Measurements from ENCODE around the gene HAUS6.
"Not testable (repeated sequence)": the region's sequence is repeated elsewhere in the genome, so short reads cannot be mapped to it uniquely, and the experiment has no call there.

The HAUS6 gene

DNA sequence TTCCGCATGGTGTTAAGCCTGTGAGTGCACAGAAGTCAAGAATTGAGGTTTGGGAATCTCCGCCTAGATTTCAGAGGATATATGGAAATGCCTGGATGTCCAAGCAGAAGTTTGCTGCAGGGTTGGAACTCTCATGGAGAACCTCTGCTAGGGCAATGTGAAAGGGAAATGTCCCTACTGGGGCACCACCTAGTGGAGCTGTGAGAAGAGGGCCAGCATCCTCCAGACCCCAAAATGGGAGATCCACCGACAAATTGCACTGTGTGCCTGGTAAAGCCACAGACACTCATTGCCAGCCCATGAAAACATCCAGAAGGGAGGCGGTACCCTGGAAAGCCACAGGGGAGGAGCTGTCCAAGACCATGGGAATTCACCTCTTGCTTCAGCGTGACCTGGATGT, 66.1 kb downstream of the HAUS6 start:
- H3K4me3 ChIP-seq (ENCODE audit: low read depth, low read length), result no peak overlapping the region

DNA sequence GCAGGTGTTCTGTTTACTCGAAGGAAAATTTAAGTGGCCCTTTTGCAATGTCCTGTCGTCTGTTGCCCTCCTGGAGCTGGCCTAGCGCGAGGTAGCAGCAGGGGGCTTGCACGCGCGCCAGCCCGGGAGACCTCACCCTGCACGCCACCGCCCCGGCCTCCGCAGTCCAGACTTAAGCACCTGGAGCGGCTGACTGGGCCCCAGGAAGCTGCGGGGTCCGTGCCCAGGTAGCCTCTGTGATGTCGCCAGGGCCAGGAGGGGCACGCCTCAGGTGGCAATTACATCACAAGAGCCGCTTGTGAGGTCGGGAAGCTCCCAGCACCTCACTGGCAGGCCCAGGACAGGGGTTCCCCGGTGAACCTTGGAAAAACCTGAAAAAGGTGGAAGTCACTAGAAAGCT, 69.7 kb downstream of the HAUS6 start, which contains the start of gene SAXO1:
TSS of gene SAXO1 (minus strand) at position 195 of the 400 bp plus-strand sequence. CDS start 301 bp downstream, outside the sequence.
- H3K4me3 ChIP-seq (ENCODE audit: low read depth, low read length), result no peak within 1 kb of the TSS

DNA sequence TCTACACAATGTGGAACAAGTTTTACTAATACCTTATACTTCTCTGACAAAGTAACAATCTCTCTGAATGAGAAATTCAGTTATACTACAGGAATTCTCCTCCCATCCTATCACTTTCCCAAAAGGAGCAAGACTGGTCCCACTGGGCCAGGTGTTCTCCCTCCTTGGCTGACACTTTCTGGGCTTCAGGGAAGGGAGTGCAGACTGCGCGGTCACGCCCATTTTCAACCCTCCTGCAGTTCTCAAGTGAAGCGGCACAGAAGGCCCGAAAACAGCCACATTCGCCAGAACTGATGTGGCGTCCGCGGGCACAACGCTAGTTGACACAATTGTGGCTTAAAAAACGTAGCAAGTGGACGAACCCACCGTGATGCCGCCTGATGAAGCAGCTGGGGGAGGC, 70.3 kb downstream of the HAUS6 start:
- H3K4me3 ChIP-seq (ENCODE audit: low read depth, low read length), result no peak overlapping the region

DNA sequence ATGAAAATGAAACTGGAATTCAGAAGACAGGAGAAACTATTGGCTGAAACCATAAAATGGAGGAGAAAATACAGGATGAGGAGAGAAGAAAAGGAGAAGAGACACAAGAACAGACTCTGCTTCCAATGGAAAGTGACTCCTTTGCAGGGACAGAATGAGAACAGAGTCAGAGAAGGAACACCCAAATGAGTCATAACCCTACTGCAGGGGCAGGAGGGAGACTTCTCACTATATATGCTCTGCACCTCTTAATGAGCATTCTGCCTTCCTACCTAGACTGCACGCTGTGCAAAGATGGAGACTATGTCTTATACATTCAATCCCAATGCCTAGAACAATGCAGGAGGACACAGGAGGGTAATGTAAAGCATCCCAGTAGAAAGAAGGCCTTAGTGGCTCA, 71.8 kb downstream of the HAUS6 start:
- H3K4me3 ChIP-seq (ENCODE audit: low read depth, low read length), result no peak overlapping the region

DNA sequence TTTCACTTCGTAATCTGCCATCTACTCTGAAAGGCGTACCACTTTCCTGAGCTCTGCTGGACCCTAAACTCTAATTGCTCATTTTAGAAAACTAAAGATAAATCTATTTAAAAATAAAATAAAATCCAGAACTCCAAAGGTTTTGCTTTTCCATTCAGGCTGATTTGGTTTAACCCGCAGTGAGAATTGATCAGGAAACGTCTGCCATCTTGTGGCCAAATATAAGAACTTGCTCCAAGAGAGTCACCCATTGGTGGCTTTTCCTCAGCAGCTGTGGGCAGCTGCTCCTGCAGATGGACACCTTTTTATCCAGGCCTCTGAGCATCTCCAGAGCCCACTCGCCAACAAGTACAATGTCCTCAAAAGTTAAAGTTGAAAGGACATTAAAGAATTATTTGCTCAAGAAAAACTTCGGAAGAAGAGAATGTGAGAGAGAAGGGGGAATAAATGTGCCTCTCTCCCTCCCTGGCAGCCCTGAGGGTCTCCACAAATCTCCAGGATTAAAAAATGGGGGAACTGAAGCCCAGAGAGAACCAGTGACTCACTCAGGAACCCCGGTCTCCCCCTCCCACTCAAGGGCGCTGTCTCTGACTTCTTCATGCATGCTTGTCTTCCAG, 73.8 kb downstream of the HAUS6 start:
- no peak overlapping the region for H3K4me3 ChIP-seq (ENCODE audit: low read depth, low read length)

DNA sequence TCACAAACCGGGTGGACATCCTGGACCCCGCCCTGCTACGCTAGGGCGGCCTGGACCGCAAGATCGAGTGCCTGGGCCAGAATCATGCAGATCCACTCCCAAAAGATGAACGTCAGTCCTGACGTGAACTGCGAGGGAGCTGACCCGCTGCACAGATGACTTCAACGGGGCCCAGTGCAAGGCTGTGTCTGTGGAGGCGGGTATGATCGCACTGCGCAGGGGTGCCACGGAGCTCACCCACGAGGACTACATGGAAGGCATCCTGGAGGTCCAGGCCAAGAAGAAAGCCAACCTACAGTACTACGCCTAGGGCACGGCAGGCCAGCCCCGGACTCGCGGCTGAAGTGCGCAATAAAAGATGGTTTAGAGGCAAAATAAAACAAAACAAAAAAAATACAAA, 74.9 kb downstream of the HAUS6 start:
- H3K4me3 ChIP-seq (ENCODE audit: low read depth, low read length), result no peak overlapping the region

DNA sequence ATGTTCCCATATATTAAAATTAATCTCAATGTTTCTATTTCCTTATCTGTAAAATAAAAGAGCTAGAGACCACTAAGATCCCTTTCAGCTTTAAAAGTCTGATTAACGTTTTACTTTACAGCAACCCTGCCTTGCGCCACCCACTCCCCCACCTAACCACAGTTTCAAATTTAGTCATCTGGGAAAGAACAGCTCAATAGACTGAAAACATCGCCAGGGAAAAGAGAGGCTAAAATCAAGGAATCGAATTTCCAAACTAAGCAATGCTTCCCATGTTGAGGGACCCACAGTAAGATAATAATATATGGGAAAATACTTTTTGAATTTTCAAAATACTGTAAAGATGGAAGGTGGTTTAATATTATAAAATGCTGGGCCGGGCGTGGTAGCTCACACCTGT, 76.3 kb downstream of the HAUS6 start:
- H3K4me3 ChIP-seq (ENCODE audit: low read depth, low read length), result no peak overlapping the region

DNA sequence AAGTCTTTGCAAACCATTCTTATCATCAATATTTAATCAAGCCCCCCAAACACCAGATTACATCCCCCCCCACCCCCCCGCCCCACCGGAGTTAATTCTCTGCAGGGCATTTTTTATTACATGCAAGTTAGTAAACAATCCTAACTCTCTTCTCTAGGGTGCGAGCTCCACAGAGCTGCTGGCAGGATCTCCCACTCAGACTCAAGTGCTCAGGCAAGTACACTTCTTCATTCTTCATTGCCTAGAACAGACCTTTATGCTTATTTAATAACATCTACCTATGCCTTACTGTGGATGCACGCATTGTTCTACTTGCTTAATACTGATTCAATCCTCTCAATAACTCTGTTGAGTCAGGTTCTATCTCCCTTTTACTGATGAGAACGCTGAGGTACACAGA, 79.6 kb downstream of the HAUS6 start:
- H3K4me3 ChIP-seq (ENCODE audit: low read depth, low read length), result no peak overlapping the region

DNA sequence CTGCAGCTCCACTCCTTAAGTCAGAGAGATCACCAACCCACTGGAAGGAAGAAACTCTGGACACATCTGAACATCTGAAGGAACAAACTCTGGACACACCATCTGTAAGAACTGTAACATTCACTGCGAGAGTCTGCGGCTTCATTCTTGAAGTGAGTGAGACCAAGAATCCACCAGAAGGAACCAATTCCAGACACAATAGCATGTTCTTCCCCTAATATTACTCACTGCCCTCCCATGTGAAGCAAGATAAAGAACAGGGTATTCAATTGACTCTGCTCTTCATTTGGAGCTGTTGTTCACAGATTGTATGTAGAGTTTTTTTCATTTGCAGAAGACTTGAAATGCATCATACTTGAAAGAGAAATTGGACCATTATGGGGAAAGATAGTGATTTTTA, 80.5 kb downstream of the HAUS6 start:
- H3K4me3 ChIP-seq (ENCODE audit: low read depth, low read length), result no peak overlapping the region

DNA sequence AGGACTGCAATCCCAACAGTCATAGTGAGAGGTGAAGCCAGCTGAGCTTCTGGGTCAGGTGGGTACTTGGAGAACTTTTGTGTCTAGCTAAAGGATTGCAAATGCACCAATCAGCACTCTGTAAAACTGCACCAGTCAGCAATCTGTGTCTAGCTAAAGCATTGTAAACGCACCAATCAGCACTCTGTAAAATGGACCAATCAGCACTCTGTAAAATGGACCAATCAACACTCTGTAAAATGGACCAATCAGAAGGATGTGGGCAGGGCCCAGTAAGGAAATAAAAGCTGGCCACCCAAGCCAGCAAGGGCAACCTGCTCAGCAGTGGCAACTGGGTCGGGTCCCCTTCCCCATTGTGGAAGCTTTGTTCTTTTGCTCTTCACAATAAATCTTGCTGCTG, 81.1 kb downstream of the HAUS6 start:
- not testable (repeated sequence) for H3K4me3 ChIP-seq (ENCODE audit: low read depth, low read length)

DNA sequence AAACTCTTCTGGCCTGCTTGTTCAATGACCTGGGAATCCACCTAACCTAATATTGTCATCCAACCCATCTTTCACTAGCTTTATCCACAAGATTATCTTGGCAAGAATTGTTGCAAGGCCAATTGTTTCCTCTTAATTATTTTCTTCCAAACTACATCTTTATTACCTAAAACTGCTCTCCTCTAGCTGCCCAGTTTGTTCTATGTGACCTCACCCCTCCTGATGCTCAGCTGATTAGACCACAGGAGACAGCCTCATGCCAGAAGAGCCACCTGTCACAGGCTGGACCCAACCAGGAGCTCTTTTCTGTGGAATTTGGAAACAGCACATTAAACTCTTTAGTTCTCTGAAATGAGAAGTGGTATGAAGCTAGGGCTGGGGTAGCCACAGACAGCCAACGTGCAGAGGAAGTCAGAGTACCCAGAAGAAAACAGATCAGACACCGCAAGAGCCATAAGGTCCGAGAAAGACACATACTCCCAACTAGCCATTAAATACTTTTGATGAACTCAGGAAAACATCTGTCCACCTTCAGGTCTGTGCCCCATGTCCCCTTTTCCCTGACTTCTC, 81.7 kb downstream of the HAUS6 start:
- H3K4me3 ChIP-seq (ENCODE audit: low read depth, low read length), result no peak overlapping the region

DNA sequence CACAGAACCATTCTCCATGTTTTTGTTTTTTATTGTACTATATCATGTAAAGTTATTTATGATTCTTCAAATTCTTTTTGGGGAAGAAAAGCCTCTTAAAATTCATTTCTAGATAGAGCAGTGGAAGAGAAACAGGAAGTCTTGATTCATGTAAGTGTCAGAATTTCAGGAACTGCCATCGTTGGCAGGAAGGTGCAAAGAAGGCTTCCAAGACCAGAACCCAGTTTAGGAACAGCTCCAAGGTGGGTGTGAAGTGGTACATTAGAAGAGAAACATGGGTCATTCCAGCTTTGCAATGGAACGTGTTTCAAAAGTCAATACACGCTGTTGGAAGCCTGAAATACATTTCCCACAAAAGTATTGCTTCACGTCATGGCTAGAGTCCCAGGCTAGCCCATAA, 84.5 kb downstream of the HAUS6 start:
- no peak overlapping the region for H3K4me3 ChIP-seq (ENCODE audit: low read depth, low read length)

DNA sequence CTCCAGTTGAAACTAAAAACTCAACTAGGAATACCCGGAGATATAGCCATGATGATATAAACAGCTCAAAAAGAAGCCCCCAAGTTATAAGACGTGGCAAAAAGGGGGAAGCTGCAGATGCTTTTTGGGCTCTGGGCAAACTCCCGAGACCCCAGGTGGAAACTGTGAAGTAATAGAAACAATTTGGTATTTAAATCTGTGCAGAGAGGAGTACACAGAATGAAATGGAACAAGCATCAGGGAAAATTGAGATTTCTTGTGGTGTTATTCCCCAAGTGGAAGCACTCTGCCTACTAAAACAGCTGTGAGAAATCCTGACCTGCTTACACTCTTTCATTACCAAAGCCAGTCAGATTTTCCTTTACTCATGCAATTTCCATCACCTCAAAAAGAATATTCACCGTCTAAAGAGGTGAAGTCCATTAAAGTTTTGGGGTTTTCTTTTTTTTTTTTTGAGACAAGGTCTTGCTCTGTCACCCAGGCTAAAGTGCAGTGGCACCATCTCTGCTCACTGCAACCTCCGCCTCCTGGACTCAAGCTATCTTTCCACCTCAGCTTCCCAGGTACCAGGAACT, 93.2 kb downstream of the HAUS6 start:
- no peak overlapping the region for H3K4me3 ChIP-seq (ENCODE audit: low read depth, low read length)
